ENCODE measurements around the gene FAM3A. TPM values are rescaled to one million over a fixed set of nuclear protein-coding genes. Genes with fewer than 3 reads are reported as not detected.
A peak's percentile ranks its signal among the peaks of the same experiment; 100 is the strongest.

FAM3A gene
- total and polyA plus RNA-seq, 2 donors (not counting 1 experiment from before 2014, with no cell fraction given) = 17.3 to 30.2 TPM

GRCh38 chrX:154490021-154490413 is 26.0 kb downstream of the FAM3A start:
- H3K4me1 ChIP-seq (ENCODE audit: control insufficient read depth, extremely low read depth, insufficient read depth, low read length) = peaks cover 2% of the 10 kb centered on the region
- no peaks in the 10 kb centered on the region for H4K20me1 ChIP-seq (ENCODE audit: control insufficient read depth, extremely low read depth, insufficient read depth, low read length)
- peak overlapping the region; percentile 61 for H3K27ac ChIP-seq (ENCODE audit: insufficient read depth, low read length)
- no peaks in the 10 kb centered on the region for H3K27me3 ChIP-seq (ENCODE audit: control insufficient read depth, insufficient read depth, low read length)
- H3K4me2 ChIP-seq (ENCODE audit: extremely low read depth, insufficient read depth, low read length) = peak overlapping the region; percentile 85
- H3K9ac ChIP-seq (ENCODE audit: insufficient read depth, low read length) = peak overlapping the region; percentile 66
- peak; percentile 49 to 60 for DNase-seq (ENCODE audit: low read depth in 2 of 2)
- H2AFZ ChIP-seq (ENCODE audit: low read length) = no peak overlapping the region
- H3K79me2 ChIP-seq (ENCODE audit: control insufficient read depth, insufficient read depth, low read length) = peaks cover 4% of the 10 kb centered on the region
- H3K36me3 ChIP-seq (ENCODE audit: control insufficient read depth, insufficient read depth, low read length) = peaks cover 5% of the 10 kb centered on the region
- peak overlapping the region; percentile 33 to 62 (median 48) for H3K4me3 ChIP-seq (replicated peaks in 1 of 4; ENCODE audit: control extremely low read depth in 1 of 4, insufficient read depth in 1 of 4, low read depth in 3 of 4, low read length in 4 of 4)
- no peaks in the 10 kb centered on the region for H3K9me3 ChIP-seq (ENCODE audit: control insufficient read depth, insufficient read depth, low read depth, low read length)
- TF ChIP-seq, protein P1, sequence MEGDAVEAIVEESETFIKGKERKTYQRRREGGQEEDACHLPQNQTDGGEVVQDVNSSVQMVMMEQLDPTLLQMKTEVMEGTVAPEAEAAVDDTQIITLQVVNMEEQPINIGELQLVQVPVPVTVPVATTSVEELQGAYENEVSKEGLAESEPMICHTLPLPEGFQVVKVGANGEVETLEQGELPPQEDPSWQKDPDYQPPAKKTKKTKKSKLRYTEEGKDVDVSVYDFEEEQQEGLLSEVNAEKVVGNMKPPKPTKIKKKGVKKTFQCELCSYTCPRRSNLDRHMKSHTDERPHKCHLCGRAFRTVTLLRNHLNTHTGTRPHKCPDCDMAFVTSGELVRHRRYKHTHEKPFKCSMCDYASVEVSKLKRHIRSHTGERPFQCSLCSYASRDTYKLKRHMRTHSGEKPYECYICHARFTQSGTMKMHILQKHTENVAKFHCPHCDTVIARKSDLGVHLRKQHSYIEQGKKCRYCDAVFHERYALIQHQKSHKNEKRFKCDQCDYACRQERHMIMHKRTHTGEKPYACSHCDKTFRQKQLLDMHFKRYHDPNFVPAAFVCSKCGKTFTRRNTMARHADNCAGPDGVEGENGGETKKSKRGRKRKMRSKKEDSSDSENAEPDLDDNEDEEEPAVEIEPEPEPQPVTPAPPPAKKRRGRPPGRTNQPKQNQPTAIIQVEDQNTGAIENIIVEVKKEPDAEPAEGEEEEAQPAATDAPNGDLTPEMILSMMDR (conservative IDR thresholded peaks at IDR 0.05 in 1 of 2, IDR thresholded peaks at IDR 0.05 in 1 of 2; ENCODE audit: low read depth in 1 of 2, low read length in 2 of 2) = no peak

DNA sequence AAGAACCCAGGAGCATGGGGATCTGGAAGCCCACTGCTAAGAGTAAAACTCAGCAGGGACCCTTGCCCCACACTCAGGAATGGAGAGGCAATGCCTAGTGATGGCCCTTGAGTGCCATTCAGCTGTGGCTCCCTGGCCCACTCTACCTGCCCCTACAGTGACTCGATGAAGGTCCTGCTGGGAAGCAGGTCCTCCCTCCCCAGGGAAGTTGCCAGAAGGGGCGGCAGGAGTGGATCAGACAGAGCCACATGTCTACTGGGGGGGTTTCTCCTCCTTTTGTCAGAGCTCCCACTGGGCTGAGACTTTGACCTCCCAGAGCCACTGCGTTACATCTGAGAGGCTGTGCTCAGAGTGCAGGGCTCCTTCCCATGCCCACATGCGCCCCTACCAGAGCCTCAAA is 26.9 kb downstream of the FAM3A start:
- DNase-seq (ENCODE audit: low read depth in 2 of 2) = no peak
- TF ChIP-seq, protein P1 (conservative IDR thresholded peaks at IDR 0.05 in 1 of 2, IDR thresholded peaks at IDR 0.05 in 1 of 2; ENCODE audit: low read depth in 1 of 2, low read length in 2 of 2) = no peak
- TF ChIP-seq EZH2 (IDR thresholded peaks at IDR 0.05; ENCODE audit: low read length, missing control alignments) = no peak
- Histone ChIP-seq H3K4me3 (replicated peaks in 1 of 4; ENCODE audit: control extremely low read depth in 1 of 4, insufficient read depth in 1 of 4, low read depth in 3 of 4, low read length in 4 of 4) (peak overlapping the region in 2 of 4 experiments; percentile 38 to 62), H3K27me3 (ENCODE audit: control insufficient read depth, insufficient read depth, low read length) (no peaks in the 10 kb centered on the region), H4K20me1 (ENCODE audit: control insufficient read depth, extremely low read depth, insufficient read depth, low read length) (no peaks in the 10 kb centered on the region), H3K27ac (ENCODE audit: insufficient read depth, low read length) (no peak overlapping the region), H3K4me1 (ENCODE audit: control insufficient read depth, extremely low read depth, insufficient read depth, low read length) (peaks cover 2% of the 10 kb centered on the region), H3K36me3 (ENCODE audit: control insufficient read depth, insufficient read depth, low read length) (peaks cover 5% of the 10 kb centered on the region), H2AFZ (ENCODE audit: low read length) (no peak overlapping the region), H3K9ac (ENCODE audit: insufficient read depth, low read length) (peak overlapping the region; percentile 7), H3K79me2 (ENCODE audit: control insufficient read depth, insufficient read depth, low read length) (peaks cover 4% of the 10 kb centered on the region), H3K9me3 (ENCODE audit: control insufficient read depth, insufficient read depth, low read depth, low read length) (no peaks in the 10 kb centered on the region), H3K4me2 (ENCODE audit: extremely low read depth, insufficient read depth, low read length) (peak overlapping the region; percentile 85)

DNA sequence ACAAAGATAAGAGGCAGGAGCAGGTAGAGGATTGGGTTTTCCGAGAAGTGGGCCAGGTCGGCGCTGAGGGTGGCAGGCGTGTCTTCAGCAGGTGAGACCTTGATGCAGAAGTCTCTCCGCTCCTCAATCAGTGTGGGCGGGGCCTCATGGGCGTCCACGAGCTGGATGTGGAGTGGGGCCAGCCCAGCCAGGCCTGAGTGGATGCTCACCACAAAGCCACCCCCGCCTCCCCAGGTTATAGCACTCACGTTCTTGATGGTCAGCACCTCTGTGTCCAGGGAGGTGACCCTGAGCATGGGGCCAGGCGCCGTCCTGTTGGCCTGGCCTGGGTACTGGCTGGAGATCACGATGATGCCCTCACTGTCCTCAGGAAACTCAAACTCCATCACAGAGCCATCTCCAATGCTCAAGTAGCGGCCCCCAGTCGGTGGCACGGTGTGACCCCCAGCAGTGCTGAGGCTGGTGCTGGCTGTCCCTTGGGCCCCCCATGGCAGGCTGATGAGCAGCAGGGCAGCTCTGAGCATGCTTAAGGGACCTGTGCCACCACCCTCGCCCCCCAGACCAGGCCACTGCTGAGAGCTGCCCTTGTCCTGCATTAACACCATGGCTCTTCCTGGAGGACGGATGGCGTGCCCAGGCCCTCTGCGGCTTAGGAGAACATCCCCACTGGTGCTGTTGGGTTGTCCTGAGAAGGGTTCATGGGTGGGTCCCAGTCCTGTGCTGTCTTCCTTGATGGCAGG is 27.5 kb downstream of the FAM3A start:
- no peaks in the 10 kb centered on the region for H4K20me1 ChIP-seq (ENCODE audit: control insufficient read depth, extremely low read depth, insufficient read depth, low read length)

More for the DNA sequence above, 27.5 kb downstream of the FAM3A start:
- Histone ChIP-seq H3K27ac (ENCODE audit: insufficient read depth, low read length) (no peak overlapping the region), H3K4me1 (ENCODE audit: control insufficient read depth, extremely low read depth, insufficient read depth, low read length) (peaks cover 2% of the 10 kb centered on the region), H3K79me2 (ENCODE audit: control insufficient read depth, insufficient read depth, low read length) (peaks cover 4% of the 10 kb centered on the region), H3K4me2 (ENCODE audit: extremely low read depth, insufficient read depth, low read length) (no peak overlapping the region), H3K36me3 (ENCODE audit: control insufficient read depth, insufficient read depth, low read length) (peaks cover 5% of the 10 kb centered on the region), H3K4me3 (replicated peaks in 1 of 4; ENCODE audit: control extremely low read depth in 1 of 4, insufficient read depth in 1 of 4, low read depth in 3 of 4, low read length in 4 of 4) (no peak overlapping the region), H3K9ac (ENCODE audit: insufficient read depth, low read length) (no peak overlapping the region), H2AFZ (ENCODE audit: low read length) (no peak overlapping the region), H3K27me3 (ENCODE audit: control insufficient read depth, insufficient read depth, low read length) (no peaks in the 10 kb centered on the region), H3K9me3 (ENCODE audit: control insufficient read depth, insufficient read depth, low read depth, low read length) (no peaks in the 10 kb centered on the region)
- TF ChIP-seq EZH2 (IDR thresholded peaks at IDR 0.05; ENCODE audit: low read length, missing control alignments) = no peak
- TF ChIP-seq, protein P1 (conservative IDR thresholded peaks at IDR 0.05 in 1 of 2, IDR thresholded peaks at IDR 0.05 in 1 of 2; ENCODE audit: low read depth in 1 of 2, low read length in 2 of 2) = no peak
- DNase-seq (ENCODE audit: low read depth in 2 of 2) = no peak
